ENCODE measurements around the gene SNAI3.

DNA sequence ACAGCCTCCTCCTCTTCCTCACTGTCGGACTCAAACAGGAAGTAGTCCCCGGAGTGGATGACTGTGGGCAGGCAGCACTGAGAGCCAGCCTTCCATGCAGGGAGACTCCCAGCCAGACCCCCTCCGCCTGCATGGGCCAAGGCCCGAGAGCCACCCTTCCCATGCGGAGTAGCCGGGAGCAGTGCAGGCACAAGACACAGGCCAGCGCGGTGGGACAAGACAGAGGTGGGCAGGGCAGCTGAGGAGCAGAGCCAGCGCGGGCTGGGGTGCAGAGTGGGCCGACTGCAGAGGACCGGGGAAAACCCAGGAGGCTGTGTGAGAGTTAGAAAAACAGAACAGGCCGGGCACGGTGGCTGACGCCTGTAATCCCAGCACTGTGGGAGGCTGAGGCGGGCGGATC, 37.6 kb upstream of the SNAI3 start:
- TF ChIP-seq, protein P1, sequence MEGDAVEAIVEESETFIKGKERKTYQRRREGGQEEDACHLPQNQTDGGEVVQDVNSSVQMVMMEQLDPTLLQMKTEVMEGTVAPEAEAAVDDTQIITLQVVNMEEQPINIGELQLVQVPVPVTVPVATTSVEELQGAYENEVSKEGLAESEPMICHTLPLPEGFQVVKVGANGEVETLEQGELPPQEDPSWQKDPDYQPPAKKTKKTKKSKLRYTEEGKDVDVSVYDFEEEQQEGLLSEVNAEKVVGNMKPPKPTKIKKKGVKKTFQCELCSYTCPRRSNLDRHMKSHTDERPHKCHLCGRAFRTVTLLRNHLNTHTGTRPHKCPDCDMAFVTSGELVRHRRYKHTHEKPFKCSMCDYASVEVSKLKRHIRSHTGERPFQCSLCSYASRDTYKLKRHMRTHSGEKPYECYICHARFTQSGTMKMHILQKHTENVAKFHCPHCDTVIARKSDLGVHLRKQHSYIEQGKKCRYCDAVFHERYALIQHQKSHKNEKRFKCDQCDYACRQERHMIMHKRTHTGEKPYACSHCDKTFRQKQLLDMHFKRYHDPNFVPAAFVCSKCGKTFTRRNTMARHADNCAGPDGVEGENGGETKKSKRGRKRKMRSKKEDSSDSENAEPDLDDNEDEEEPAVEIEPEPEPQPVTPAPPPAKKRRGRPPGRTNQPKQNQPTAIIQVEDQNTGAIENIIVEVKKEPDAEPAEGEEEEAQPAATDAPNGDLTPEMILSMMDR (IDR thresholded peaks at IDR 0.05): no peak
- TF ChIP-seq POLR2AphosphoS5 (IDR thresholded peaks at IDR 0.05): no peak

Data from esophagus muscularis mucosa (tissue), 3 donors.